ENCODE data around the gene DTX1. TPM values are rescaled to one million over a fixed set of nuclear protein-coding genes. Genes with fewer than 3 reads are reported as not detected.

Gene DTX1
- total and polyA plus RNA-seq, 2 of the 13 experiments (the other 11 are each of a cell fraction or from before 2014, with no cell fraction given): not detected

DNA sequence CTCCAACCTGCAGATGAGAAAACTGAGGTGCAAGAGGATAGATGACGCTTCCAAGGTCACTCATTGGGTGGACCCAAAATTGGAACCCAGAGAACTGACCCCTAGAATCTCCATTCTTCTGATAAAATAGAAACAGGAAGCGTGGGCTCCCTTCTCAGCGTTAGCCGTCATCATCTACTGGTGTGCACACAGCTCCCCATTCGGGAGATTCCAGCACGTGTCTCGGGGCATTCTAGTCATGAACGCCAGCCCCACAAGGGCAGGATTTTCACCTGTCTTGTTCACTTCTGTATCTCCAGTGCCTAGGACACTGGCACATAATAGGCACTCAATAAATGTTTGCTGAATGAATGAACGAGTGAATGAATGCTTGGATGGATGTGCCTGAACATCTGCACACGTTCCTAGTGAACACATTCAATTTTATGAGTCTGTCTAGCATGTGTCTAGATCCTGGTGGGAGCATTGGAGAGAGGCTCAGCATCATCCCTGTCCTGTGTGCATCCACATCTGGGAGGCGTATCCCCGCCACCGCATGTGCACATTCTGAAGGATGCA lies 48.5 kb downstream of the DTX1 start:
- BruUV-seq (replicated peaks): no TSS peak
- intact Hi-C loops (cut with micrococcal nuclease; ENCODE audit: unreplicated experiment): no loop called here
- no peak for ATAC-seq
- TF ChIP-seq ZNF547 (CRISPR knock-in tag; IDR thresholded peaks at IDR 0.05) (no peak), ZNF451 (CRISPR knock-in tag; IDR thresholded peaks at IDR 0.05) (no peak), ZNF652 (CRISPR knock-in tag; IDR thresholded peaks at IDR 0.05; ENCODE audit: borderline replicate concordance, low read depth) (no peak), ZNF121 (CRISPR knock-in tag; IDR thresholded peaks at IDR 0.05) (no peak), ZNF7 (CRISPR knock-in tag; IDR thresholded peaks at IDR 0.05) (no peak), ZNF709 (CRISPR knock-in tag; IDR thresholded peaks at IDR 0.05) (no peak), RELA (CRISPR knock-in tag; IDR thresholded peaks at IDR 0.05) (no peak), JUN (CRISPR knock-in tag; IDR thresholded peaks at IDR 0.05) (no peak), ZNF431 (CRISPR knock-in tag; IDR thresholded peaks at IDR 0.05; ENCODE audit: borderline replicate concordance, low read depth) (no peak), ZNF775 (CRISPR knock-in tag; IDR thresholded peaks at IDR 0.05; ENCODE audit: borderline replicate concordance) (no peak), SUZ12 (IDR thresholded peaks at IDR 0.05; ENCODE audit: low read depth, low read length) (no peak), YY1 (IDR thresholded peaks at IDR 0.05; ENCODE audit: insufficient read depth, insufficient replicate concordance, low read depth, low read length) (no peak), ZNF761 (CRISPR knock-in tag; conservative IDR thresholded peaks at IDR 0.05) (no peak)
- TF ChIP-seq, protein P1, sequence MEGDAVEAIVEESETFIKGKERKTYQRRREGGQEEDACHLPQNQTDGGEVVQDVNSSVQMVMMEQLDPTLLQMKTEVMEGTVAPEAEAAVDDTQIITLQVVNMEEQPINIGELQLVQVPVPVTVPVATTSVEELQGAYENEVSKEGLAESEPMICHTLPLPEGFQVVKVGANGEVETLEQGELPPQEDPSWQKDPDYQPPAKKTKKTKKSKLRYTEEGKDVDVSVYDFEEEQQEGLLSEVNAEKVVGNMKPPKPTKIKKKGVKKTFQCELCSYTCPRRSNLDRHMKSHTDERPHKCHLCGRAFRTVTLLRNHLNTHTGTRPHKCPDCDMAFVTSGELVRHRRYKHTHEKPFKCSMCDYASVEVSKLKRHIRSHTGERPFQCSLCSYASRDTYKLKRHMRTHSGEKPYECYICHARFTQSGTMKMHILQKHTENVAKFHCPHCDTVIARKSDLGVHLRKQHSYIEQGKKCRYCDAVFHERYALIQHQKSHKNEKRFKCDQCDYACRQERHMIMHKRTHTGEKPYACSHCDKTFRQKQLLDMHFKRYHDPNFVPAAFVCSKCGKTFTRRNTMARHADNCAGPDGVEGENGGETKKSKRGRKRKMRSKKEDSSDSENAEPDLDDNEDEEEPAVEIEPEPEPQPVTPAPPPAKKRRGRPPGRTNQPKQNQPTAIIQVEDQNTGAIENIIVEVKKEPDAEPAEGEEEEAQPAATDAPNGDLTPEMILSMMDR (CRISPR knock-in tag; IDR thresholded peaks at IDR 0.05): no peak
- TF ChIP-seq, protein P2, sequence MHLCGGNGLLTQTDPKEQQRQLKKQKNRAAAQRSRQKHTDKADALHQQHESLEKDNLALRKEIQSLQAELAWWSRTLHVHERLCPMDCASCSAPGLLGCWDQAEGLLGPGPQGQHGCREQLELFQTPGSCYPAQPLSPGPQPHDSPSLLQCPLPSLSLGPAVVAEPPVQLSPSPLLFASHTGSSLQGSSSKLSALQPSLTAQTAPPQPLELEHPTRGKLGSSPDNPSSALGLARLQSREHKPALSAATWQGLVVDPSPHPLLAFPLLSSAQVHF (CRISPR knock-in tag; IDR thresholded peaks at IDR 0.05): no peak
- TF ChIP-seq, protein P3, sequence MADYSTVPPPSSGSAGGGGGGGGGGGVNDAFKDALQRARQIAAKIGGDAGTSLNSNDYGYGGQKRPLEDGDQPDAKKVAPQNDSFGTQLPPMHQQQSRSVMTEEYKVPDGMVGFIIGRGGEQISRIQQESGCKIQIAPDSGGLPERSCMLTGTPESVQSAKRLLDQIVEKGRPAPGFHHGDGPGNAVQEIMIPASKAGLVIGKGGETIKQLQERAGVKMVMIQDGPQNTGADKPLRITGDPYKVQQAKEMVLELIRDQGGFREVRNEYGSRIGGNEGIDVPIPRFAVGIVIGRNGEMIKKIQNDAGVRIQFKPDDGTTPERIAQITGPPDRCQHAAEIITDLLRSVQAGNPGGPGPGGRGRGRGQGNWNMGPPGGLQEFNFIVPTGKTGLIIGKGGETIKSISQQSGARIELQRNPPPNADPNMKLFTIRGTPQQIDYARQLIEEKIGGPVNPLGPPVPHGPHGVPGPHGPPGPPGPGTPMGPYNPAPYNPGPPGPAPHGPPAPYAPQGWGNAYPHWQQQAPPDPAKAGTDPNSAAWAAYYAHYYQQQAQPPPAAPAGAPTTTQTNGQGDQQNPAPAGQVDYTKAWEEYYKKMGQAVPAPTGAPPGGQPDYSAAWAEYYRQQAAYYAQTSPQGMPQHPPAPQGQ (CRISPR knock-in tag; IDR thresholded peaks at IDR 0.05; ENCODE audit: borderline replicate concordance): no peak
- TF ChIP-seq, protein P4, sequence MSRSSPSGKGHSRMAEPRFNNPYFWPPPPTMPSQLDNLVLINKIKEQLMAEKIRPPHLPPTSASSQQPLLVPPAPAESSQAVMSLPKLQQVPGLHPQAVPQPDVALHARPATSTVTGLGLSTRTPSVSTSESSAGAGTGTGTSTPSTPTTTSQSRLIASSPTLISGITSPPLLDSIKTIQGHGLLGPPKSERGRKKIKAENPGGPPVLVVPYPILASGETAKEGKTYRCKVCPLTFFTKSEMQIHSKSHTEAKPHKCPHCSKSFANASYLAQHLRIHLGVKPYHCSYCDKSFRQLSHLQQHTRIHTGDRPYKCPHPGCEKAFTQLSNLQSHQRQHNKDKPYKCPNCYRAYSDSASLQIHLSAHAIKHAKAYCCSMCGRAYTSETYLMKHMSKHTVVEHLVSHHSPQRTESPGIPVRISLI (CRISPR knock-in tag; IDR thresholded peaks at IDR 0.05; ENCODE audit: borderline replicate concordance): no peak

More for the DNA sequence above, 48.5 kb downstream of the DTX1 start:
- H3K4me2 ChIP-seq (ENCODE audit: low read depth, low read length): no peak overlapping the region
- no peaks in the 10 kb centered on the region for H3K79me2 ChIP-seq (ENCODE audit: insufficient read depth, low read length)
- H3K9ac ChIP-seq (ENCODE audit: insufficient read depth, low read depth, low read length): no peak overlapping the region
- ChIA-PET POLR2A (no interaction called here), CTCF (ENCODE audit: low intra/inter-chr PET ratio, low total read pairs) (no interaction called here)
- no peaks in the 10 kb centered on the region for H3K9me3 ChIP-seq (ENCODE audit: low read length)
- WGBS (ENCODE audit: low lambda C conversion rate): 25% methylated on average over 10 of the region's 13 CpGs
- no peaks in the 10 kb centered on the region; a peak in 1 of 5 replicates for H3K27me3 ChIP-seq (ENCODE audit: control insufficient read depth in 1 of 2, insufficient read depth in 2 of 2, low read length in 2 of 2)
- H3K4me3 ChIP-seq (replicated peaks in 1 of 3; ENCODE audit: insufficient read depth in 1 of 3, low read depth in 2 of 3, low read length in 3 of 3): no peak overlapping the region
- DNase-seq (ENCODE audit: low spot score): no peak
- in situ Hi-C loops (cut with HindIII; ENCODE audit: extremely low pct_ligation_motif_present, low pct_unique_long_range_greater_than_20kb): no loop called here
- FAIRE-seq: no peak
- no peaks in the 10 kb centered on the region for H3K36me3 ChIP-seq (replicated peaks in 1 of 2; ENCODE audit: control insufficient read depth in 1 of 2, insufficient read depth in 2 of 2, low read length in 2 of 2)
- H2AFZ ChIP-seq (ENCODE audit: low read length): no peak overlapping the region
- H3K27ac ChIP-seq (ENCODE audit: extremely low read length, insufficient read depth, low read length): no peak overlapping the region
- H3K4me1 ChIP-seq (ENCODE audit: insufficient read depth, low read length): no peaks in the 10 kb centered on the region
- H4K20me1 ChIP-seq (ENCODE audit: insufficient read depth, low read length): no peaks in the 10 kb centered on the region

Measured in HepG2 (cell line).